HuH-7.5 (cell line): ENCODE measurements around the gene SAA1.
"Not testable (repeated sequence)": the region's sequence is repeated elsewhere in the genome, so short reads cannot be mapped to it uniquely, and the experiment has no call there.

Experiments
- DNase-seq: peaks from one replicate; pipeline ENCODE4 v3.0.0; 2011; ENCODE audit warnings: low spot score

SAA1 gene

GRCh38 chr11:18259259-18259658 lies 6.8 kb upstream of the SAA1 start:
- DNase-seq = peak; percentile 68

- DNase-seq = no peak
Measured at GRCh38 chr11:18261721-18262120, 4.3 kb upstream of the SAA1 start.

- DNase-seq = not testable (repeated sequence)
Measured at GRCh38 chr11:18262681-18263350, 3.2 kb upstream of the SAA1 start.

GRCh38 chr11:18264035-18264434 lies 2.0 kb upstream of the SAA1 start:
- no peak for DNase-seq

- no peak for DNase-seq
Measured at GRCh38 chr11:18264677-18265555, 1.1 kb upstream of the SAA1 start.

GRCh38 chr11:18267335-18268133 lies 1.5 kb downstream of the SAA1 start:
- not testable (repeated sequence) for DNase-seq

- not testable (repeated sequence) for DNase-seq
Measured at GRCh38 chr11:18269252-18269651, 3.2 kb downstream of the SAA1 start.

GRCh38 chr11:18270102-18270501 lies 4.0 kb downstream of the SAA1 start:
- no peak for DNase-seq

GRCh38 chr11:18271206-18271605 lies 5.1 kb downstream of the SAA1 start:
- DNase-seq = no peak

- DNase-seq = no peak
Measured at GRCh38 chr11:18277565-18278271, 11.7 kb downstream of the SAA1 start.

- DNase-seq = no peak
Measured at GRCh38 chr11:18280438-18281045, 14.5 kb downstream of the SAA1 start.

- DNase-seq = no peak
Measured at GRCh38 chr11:18282626-18283025, 16.6 kb downstream of the SAA1 start.

GRCh38 chr11:18285841-18286240 lies 19.8 kb downstream of the SAA1 start:
- no peak for DNase-seq

GRCh38 chr11:18288911-18289310 lies 22.8 kb downstream of the SAA1 start:
- DNase-seq = no peak

GRCh38 chr11:18294862-18295261 lies 28.8 kb downstream of the SAA1 start:
- no peak for DNase-seq

- DNase-seq = no peak
Measured at GRCh38 chr11:18295316-18295715, 29.3 kb downstream of the SAA1 start.

GRCh38 chr11:18299721-18300120 lies 33.7 kb downstream of the SAA1 start:
- DNase-seq = no peak

GRCh38 chr11:18304745-18305144 lies 38.7 kb downstream of the SAA1 start:
- DNase-seq = no peak

- DNase-seq = no peak
Measured at GRCh38 chr11:18307461-18308139, 41.5 kb downstream of the SAA1 start.

- DNase-seq = no peak
Measured at GRCh38 chr11:18308242-18308641, 42.2 kb downstream of the SAA1 start.

GRCh38 chr11:18309691-18310090 lies 43.6 kb downstream of the SAA1 start:
- DNase-seq = no peak
